ENCODE results near the gene PTPRD.

DNA sequence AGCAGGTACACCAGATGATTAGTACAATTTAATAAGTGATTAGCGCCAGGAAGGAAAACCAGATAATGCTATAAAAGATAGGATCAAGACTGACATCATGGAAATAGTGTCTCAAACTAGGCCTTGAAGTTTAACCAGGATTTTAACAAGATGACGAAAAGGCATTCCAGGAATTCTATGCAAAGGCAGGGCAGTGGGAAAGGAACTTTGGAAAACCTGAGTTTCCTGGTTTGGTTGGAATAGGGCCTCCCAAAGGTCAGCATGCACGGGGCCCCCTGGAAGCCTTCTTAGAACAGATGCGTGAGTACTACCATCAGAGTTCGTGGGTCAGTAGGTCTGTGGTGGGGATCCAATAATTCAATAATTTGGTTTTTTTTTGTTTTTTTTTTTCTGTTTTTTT is 1878.0 kb downstream of the PTPRD start:
- TF ChIP-seq, protein P1, sequence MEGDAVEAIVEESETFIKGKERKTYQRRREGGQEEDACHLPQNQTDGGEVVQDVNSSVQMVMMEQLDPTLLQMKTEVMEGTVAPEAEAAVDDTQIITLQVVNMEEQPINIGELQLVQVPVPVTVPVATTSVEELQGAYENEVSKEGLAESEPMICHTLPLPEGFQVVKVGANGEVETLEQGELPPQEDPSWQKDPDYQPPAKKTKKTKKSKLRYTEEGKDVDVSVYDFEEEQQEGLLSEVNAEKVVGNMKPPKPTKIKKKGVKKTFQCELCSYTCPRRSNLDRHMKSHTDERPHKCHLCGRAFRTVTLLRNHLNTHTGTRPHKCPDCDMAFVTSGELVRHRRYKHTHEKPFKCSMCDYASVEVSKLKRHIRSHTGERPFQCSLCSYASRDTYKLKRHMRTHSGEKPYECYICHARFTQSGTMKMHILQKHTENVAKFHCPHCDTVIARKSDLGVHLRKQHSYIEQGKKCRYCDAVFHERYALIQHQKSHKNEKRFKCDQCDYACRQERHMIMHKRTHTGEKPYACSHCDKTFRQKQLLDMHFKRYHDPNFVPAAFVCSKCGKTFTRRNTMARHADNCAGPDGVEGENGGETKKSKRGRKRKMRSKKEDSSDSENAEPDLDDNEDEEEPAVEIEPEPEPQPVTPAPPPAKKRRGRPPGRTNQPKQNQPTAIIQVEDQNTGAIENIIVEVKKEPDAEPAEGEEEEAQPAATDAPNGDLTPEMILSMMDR (conservative IDR thresholded peaks at IDR 0.05; ENCODE audit: low read length): no peak
- TF ChIP-seq EZH2phosphoT487 (IDR thresholded peaks at IDR 0.05; ENCODE audit: borderline replicate concordance): no peak

Measured in Loucy (cell line).